T-helper 1 cell treated with Interleukin-12 subunit alpha and Interleukin-12 subunit beta and Interleukin-4 antibody, amounts not matched to agents 30 μg/mL and 1 μg/mL, for 36 hours (primary cell): ENCODE results near the gene DHX34.
"Not testable (repeated sequence)": the region's sequence is repeated elsewhere in the genome, so short reads cannot be mapped to it uniquely, and the experiment has no call there.

Experiments
- H3K27ac Mint-ChIP-seq: one replicate; pipeline ENCODE4 v1.8.0; 2021; ENCODE audit warnings: mild to moderate bottlenecking, mixed read lengths
- H3K27me3 Mint-ChIP-seq: one replicate; pipeline ENCODE4 v1.8.0; 2021; ENCODE audit warnings: low read depth, mixed read lengths
- H3K36me3 Mint-ChIP-seq: one replicate; pipeline ENCODE4 v1.8.0; 2021; ENCODE audit warnings: low read depth, mixed read lengths
- H3K4me1 Mint-ChIP-seq: one replicate; pipeline ENCODE4 v1.8.0; 2021; ENCODE audit warnings: low read depth, mixed read lengths
- H3K4me3 Mint-ChIP-seq: one replicate; pipeline ENCODE4 v1.8.0; 2021; ENCODE audit warnings: mild to moderate bottlenecking, moderate library complexity, mixed read lengths
- H3K9me3 Mint-ChIP-seq: one replicate; pipeline ENCODE4 v1.8.0; 2021; ENCODE audit warnings: mixed read lengths

The DHX34 gene

DNA sequence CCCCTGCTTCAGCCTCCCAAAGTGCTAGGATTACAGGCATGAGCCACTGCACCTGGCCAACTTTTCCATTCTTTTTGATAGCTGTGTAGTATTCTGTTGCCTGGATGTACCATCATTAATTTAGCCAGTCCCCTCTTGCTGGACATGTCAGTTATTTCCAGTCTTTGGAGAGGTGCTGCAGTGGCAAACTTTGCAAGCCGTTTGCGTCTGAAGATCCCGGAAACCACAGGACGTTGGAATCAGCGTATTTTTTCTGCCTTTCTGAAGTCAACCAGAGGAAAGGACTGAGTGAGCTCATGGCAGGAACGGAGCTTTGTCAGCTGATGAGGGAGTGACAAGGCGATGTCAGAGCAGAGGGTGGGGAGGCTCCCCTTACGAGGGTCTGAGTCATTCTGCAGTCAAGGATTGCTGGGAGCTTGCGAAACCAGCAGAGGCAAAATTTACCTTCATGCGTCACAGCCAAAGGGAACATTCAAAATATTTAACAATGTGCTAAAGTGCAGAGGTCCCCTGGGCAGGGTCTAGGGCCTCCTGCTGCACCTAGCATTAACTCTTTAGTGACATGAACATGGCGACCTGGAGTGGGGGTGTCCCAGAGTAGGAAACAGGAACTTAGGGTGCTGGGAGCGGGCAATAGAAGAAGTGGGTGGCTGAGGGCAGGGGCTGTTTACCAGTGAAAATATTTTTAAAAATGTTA is 33.8 kb upstream of the DHX34 start:
- no peaks in the 10 kb centered on the region for H3K4me1 Mint-ChIP-seq
- H3K36me3 Mint-ChIP-seq: no peaks in the 10 kb centered on the region
- H3K27ac Mint-ChIP-seq: no peak overlapping the region
- peaks cover 10% of the 10 kb centered on the region for H3K27me3 Mint-ChIP-seq
- H3K9me3 Mint-ChIP-seq: no peaks in the 10 kb centered on the region
- no peak overlapping the region for H3K4me3 Mint-ChIP-seq

DNA sequence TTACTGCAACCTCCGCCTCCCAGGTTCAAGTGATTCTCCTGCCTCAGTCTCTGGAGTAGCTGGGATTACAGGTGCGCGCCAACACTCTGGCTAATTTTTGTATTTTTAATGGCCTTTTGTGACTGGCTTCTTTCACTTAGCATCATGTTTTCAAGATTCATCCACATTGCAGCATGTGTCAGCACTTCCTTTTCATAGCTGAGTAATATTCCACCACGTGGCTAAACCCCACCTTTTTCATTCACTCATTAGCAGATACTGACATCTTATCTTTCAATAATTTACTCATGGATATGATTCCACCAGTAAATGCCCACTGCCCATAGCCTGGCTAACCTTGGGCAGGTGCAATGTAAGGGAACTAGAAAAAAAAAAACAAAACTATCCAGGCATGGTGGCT is 32.6 kb upstream of the DHX34 start:
- Mint-ChIP-seq H3K4me1 (no peaks in the 10 kb centered on the region), H3K36me3 (no peaks in the 10 kb centered on the region), H3K4me3 (no peak overlapping the region), H3K27me3 (peaks cover 10% of the 10 kb centered on the region), H3K27ac (no peak overlapping the region), H3K9me3 (no peaks in the 10 kb centered on the region)

DNA sequence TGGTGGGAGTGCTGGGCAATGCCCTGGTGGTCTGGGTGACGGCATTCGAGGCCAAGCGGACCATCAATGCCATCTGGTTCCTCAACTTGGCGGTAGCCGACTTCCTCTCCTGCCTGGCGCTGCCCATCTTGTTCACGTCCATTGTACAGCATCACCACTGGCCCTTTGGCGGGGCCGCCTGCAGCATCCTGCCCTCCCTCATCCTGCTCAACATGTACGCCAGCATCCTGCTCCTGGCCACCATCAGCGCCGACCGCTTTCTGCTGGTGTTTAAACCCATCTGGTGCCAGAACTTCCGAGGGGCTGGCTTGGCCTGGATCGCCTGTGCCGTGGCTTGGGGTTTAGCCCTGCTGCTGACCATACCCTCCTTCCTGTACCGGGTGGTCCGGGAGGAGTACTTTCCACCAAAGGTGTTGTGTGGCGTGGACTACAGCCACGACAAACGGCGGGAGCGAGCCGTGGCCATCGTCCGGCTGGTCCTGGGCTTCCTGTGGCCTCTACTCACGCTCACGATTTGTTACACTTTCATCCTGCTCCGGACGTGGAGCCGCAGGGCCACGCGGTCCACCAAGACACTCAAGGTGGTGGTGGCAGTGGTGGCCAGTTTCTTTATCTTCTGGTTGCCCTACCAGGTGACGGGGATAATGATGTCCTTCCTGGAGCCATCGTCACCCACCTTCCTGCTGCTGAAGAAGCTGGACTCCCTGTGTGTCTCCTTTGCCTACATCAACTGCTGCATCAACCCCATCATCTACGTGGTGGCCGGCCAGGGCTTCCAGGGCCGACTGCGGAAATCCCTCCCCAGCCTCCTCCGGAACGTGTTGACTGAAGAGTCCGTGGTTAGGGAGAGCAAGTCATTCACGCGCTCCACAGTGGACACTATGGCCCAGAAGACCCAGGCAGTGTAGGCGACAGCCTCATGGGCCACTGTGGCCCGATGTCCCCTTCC is 28.9 kb upstream of the DHX34 start:
- no peak overlapping the region for H3K4me3 Mint-ChIP-seq
- no peak overlapping the region for H3K27ac Mint-ChIP-seq
- H3K27me3 Mint-ChIP-seq: peaks cover 8% of the 10 kb centered on the region
- no peaks in the 10 kb centered on the region for H3K4me1 Mint-ChIP-seq
- H3K9me3 Mint-ChIP-seq: no peaks in the 10 kb centered on the region
- H3K36me3 Mint-ChIP-seq: no peaks in the 10 kb centered on the region

DNA sequence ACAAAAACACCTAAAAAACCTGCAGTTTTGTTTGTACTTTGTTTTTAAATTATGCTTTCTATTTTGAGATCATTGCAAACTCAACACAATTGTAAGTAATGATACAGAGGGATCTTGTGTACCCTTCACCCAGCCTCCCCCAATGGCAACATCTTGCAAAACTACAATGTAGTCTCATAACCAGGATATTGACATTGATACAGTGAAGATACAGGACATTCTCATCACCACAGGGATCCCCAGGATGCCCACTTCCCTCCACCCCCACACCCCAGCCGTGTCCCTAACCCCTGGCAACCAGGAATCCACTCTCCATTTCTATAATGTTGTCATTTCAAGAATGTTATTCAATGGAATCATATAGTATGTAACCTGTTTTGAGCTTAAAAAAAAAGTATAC is 27.5 kb upstream of the DHX34 start:
- Mint-ChIP-seq H3K27ac (no peak overlapping the region), H3K36me3 (no peaks in the 10 kb centered on the region), H3K4me3 (no peak overlapping the region), H3K4me1 (no peaks in the 10 kb centered on the region), H3K9me3 (no peaks in the 10 kb centered on the region), H3K27me3 (peaks cover 4% of the 10 kb centered on the region)

DNA sequence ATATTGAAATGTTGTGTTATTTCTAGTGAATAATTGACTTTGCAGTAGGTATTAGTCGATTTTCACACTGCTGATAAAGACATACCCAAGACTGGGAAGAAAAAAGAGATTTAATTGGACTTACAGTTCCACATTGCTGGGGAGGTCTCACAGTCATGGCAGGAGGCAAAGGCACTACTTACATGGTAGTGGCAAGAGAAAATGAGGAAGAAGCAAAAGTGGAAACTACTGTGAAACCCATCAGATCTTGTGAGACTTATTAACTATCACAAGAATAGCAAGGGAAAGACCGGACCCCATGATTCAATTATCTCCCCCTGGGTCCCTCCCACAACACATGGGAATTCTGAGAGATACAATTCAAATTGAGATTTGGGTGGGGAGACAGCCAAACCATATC is 27.1 kb upstream of the DHX34 start:
- no peaks in the 10 kb centered on the region for H3K4me1 Mint-ChIP-seq
- no peaks in the 10 kb centered on the region for H3K9me3 Mint-ChIP-seq
- peaks cover 4% of the 10 kb centered on the region for H3K27me3 Mint-ChIP-seq
- H3K4me3 Mint-ChIP-seq: no peak overlapping the region
- H3K36me3 Mint-ChIP-seq: no peaks in the 10 kb centered on the region
- H3K27ac Mint-ChIP-seq: no peak overlapping the region

DNA sequence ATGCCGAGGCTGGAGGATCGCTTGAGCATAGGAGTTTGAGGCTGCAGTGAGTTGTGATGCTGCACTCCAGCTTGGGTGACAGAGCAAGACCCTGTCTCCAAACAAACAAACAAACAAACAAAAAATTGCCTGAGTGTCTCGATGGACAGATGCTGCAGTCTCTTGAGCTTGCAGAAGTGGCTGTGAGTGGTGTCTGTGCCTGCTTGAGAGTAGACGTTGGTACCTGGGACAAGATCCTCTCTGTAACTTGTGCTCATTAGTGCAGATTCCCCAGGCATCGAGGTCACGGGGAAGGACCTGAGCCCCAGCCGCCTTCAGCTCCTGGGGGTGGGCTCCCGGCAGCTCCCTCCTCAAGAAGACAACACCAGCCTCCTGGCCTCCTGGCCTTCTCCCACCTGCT is 25.7 kb upstream of the DHX34 start:
- no peaks in the 10 kb centered on the region for H3K4me1 Mint-ChIP-seq
- H3K4me3 Mint-ChIP-seq: no peak overlapping the region
- H3K27ac Mint-ChIP-seq: no peak overlapping the region
- peaks cover 4% of the 10 kb centered on the region for H3K27me3 Mint-ChIP-seq
- H3K9me3 Mint-ChIP-seq: no peaks in the 10 kb centered on the region
- H3K36me3 Mint-ChIP-seq: no peaks in the 10 kb centered on the region

DNA sequence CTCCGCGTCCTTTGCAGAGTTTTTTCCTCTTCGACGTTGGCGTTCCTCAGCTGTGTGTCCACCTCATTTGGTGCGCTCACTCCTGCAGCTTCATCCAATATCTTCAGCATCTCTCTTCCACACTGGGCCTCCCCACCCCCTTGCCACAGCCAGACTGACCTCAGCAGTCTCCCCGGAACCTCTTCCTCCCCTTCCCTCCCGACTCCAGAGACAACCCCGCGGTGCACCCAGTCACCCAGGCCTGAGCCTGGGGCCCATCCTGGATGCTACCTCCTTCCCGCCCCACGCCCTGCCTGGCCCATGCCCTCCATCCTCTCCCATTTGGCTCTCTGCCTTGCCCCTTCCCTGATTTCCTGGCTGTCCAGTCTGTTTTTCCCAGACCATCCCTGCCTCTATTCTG is 25.2 kb upstream of the DHX34 start:
- Mint-ChIP-seq H3K36me3 (no peaks in the 10 kb centered on the region), H3K9me3 (no peaks in the 10 kb centered on the region), H3K27me3 (peaks cover 4% of the 10 kb centered on the region), H3K27ac (no peak overlapping the region), H3K4me1 (no peaks in the 10 kb centered on the region), H3K4me3 (no peak overlapping the region)

DNA sequence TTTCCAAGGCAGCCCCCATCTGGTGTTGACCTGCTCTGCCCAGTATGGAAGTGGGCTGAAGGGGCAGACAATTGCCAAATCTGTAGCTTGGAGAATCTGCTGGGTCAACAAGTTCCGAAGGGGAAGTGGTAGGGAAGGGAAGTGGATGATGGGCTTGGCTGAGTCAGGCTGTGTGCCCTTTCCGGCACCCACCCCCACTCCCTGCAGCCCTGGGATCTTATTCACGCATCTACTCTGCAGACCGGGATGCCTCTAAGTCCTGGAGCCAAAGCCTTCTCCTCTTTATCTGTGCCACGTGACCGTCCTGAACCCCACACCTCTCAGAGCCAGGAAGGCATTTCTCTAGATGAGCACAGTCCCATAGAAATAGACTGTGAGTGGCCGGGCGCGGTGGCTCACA is 24.6 kb upstream of the DHX34 start:
- no peaks in the 10 kb centered on the region for H3K36me3 Mint-ChIP-seq
- H3K27me3 Mint-ChIP-seq: peaks cover 4% of the 10 kb centered on the region
- H3K27ac Mint-ChIP-seq: no peak overlapping the region
- H3K4me1 Mint-ChIP-seq: no peaks in the 10 kb centered on the region
- no peaks in the 10 kb centered on the region for H3K9me3 Mint-ChIP-seq
- H3K4me3 Mint-ChIP-seq: no peak overlapping the region

DNA sequence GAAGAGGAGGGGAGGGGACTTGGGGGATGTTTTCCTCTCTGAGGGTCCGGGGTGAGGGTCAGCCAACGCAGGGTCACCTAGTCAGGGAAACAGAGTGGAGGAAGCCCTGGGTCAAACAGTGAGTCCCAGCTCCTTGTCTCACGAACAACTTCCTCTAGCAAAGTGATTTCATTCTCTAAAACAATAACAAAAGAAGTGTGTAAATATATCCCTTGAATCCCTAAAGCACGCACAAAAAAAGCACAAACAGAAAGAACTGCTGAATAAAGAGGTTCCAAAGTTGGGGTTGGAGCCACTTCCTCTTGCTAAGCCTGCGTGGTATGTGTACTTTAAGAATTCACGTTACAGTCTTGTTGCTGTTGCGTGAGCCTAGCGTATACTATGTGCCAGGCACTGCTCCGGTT is 18.6 kb upstream of the DHX34 start:
- no peaks in the 10 kb centered on the region for H3K27me3 Mint-ChIP-seq
- H3K4me3 Mint-ChIP-seq: no peak overlapping the region
- no peaks in the 10 kb centered on the region for H3K9me3 Mint-ChIP-seq
- H3K36me3 Mint-ChIP-seq: no peaks in the 10 kb centered on the region
- H3K4me1 Mint-ChIP-seq: peaks cover 3% of the 10 kb centered on the region
- no peak overlapping the region for H3K27ac Mint-ChIP-seq

DNA sequence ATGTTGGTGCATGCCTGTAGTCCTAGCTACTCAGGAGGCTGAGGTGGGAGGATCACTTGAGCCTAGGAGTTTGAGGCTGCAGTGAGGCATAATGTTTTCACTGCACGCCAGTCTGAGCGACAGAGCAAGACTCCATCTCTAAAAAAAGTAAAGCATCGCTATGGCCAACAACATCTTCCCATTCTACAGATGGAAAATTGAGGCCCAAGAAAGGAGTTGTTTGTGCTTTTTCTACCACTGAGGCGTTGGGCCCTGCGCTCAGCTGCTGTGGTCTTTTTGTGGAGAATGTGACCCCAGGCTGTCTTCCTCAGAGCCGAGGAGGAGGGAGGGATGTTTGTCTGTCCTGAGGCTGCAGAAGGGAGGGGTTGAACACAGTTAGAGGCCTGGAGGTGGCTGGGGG is 17.6 kb upstream of the DHX34 start:
- Mint-ChIP-seq H3K27me3 (no peaks in the 10 kb centered on the region), H3K4me3 (no peak overlapping the region), H3K4me1 (peaks cover 8% of the 10 kb centered on the region), H3K9me3 (no peaks in the 10 kb centered on the region), H3K36me3 (no peaks in the 10 kb centered on the region), H3K27ac (no peak overlapping the region)

DNA sequence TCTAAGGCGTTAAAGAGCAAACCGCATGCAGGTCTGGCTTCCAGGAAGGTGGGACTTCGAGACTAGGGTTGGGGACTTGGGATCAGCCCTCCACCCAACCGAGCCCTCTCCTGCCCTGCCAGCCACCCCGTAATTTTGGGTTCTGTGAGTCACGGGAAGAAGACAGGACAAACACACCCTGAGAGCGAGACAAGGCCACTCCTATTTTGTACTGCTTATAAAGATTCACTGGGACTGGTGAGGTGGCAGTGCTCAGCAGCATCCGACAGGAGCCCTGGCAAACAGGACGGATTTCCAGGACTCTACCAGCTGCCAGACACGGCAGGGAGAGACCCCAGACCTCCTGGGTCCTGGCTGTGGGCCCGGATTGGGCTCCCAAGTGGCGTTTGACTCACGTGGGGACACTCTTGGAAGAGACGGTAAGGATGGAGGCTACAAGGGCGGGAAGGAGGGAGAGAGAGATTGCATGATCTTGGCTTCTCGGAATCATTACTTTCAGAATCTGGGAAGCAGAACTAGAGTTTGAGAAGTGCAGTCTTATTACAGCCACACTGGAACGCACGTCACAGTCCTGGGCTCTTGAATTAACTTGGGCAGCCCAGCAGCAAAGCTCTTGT is 17.1 kb upstream of the DHX34 start, which contains the start of gene C5AR2:
Gene C5AR2 (plus strand): TSS at position 245 of the 617 bp plus-strand sequence. CDS start 8,625 bp downstream, outside the sequence.
- H3K4me3 Mint-ChIP-seq: no peak within 1 kb of the TSS
- no peaks in the 10 kb centered on the region for H3K9me3 Mint-ChIP-seq
- H3K27ac Mint-ChIP-seq: no peak within 1 kb of the TSS
- H3K27me3 Mint-ChIP-seq: no peaks in the 10 kb centered on the region
- peaks cover 10% of the 10 kb centered on the region for H3K4me1 Mint-ChIP-seq
- no peaks in the 10 kb centered on the region for H3K36me3 Mint-ChIP-seq

DNA sequence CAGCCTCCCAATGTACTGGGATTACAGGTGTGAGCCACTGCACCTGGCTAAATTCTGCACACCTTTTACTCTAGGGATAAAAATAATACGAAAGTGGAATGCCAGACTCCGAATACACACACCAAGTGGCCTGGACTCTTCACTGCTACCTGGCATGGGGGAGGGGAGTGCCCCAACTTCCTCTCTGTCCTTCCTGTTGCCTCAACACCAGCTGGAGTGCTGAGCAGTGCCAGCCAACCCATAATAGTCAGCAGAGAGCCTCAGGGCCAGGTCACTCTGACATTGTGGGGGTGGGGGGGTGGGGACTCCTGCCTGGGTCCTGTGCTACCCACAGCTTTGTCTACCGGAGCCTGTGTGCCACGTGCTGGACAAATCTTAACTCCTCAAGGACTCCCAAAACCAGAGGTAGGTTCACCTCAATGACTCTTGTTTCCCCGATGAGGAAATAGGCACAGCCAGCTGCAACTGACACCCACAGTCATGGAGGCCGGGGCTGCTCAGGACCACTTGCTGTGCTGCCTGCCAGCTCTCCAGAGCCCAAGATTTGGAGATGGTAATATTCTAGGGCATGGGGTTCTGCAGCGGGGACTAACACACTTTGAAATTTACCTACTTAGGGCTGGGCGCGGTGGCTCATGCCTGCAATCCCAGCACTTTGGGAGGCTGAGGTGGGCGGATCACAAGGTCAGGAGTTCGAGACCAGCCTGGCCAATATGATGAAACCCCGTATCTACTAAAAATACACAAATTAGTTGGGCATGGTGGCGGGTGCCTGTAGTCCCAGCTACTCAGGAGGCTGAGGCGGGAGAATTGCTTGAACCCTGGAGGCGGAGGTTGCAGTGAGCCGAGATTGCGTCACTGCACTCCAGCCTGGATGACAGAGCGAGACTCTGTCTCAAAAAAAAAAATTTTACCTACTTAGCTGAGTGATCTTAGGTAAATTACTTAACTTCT is 12.1 kb upstream of the DHX34 start:
- not testable (repeated sequence) for H3K4me3 Mint-ChIP-seq, H3K4me1 Mint-ChIP-seq, H3K36me3 Mint-ChIP-seq, H3K27ac Mint-ChIP-seq, H3K9me3 Mint-ChIP-seq, H3K27me3 Mint-ChIP-seq

DNA sequence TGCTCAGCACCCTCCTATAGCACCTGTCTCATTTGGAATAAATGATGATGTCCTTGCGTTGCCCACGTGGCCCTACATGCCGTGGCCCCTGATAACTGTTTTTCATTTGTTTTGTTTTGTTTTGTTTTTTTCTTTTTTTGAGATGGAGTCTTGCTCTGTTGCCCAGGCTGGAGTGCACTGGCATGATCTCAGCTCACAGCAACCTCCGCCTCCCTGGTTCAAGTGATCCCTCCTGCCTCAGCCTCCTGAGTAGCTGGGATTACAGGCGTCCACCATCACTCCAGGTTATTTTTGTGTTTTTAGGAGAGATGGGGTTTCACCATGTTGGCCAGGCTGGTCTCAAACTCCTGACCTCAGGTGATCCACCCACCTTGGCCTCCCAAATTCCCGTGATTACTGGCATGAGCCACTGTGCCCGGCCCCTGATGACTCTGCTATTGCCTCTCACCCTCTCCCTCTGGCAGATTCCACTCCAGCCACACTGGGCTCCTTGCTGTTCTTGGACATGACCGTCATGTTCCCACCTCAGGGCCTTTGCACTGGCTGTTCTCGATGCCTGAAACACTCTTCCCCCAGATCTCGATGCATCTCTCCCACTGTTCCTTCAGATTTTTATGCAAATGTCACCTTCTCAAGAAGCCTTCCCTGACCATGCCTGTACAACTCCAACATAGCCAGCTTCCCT is 9.8 kb upstream of the DHX34 start:
- Mint-ChIP-seq H3K4me1 (peaks cover 7% of the 10 kb centered on the region), H3K27ac (no peak overlapping the region), H3K36me3 (no peaks in the 10 kb centered on the region), H3K4me3 (no peak overlapping the region), H3K9me3 (peaks cover 4% of the 10 kb centered on the region), H3K27me3 (no peaks in the 10 kb centered on the region)
